Measurements from ENCODE around the gene PAK5. TPM values are rescaled to one million over a fixed set of nuclear protein-coding genes. Genes with fewer than 3 reads are reported as not detected.

Gene PAK5
- polyA plus RNA-seq, 1 of the 3 experiments (the other 2 are of a cell fraction) = 0.03 TPM

DNA sequence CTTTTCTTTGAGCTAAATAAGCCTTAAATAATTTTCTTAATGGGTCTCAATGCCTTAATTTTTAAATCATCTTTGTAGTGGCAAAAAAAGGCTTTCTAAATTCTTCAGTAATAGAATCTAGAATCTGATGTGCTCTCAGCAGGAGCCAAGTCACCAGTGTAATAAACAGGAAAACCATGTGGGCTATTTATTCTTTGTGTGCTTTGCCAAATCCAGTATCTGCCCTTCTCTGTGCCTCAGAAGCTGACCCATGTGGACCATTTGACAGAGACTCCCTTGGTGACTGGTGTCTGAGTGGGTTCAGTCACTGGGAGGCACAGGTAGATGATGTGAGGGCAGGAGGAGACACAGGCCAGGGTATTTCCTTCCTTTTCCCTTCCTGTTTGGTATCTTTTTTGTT is 152.9 kb downstream of the PAK5 start:
- H2AFZ ChIP-seq (ENCODE audit: low read depth) = no peak overlapping the region
- POLR2A ChIA-PET = no interaction called here

GRCh38 chr20:9685011-9685410 is 153.9 kb downstream of the PAK5 start:
- Histone ChIP-seq H3K4me2 (no peak overlapping the region), H3K4me1 (ENCODE audit: control insufficient read depth in 1 of 2, insufficient read depth in 2 of 2, low read depth in 1 of 2, low read length in 1 of 2) (no peaks in the 10 kb centered on the region), H3K27ac (ENCODE audit: low read depth in 2 of 2, low read length in 1 of 2) (no peak overlapping the region), H3K36me3 (replicated peaks in 1 of 2; ENCODE audit: control insufficient read depth in 1 of 2, insufficient read depth in 2 of 2, low read length in 1 of 2) (no peaks in the 10 kb centered on the region), H3K4me3 (ENCODE audit: low read depth in 2 of 2, low read length in 1 of 2) (no peak overlapping the region), H3K9ac (no peak overlapping the region), H2AFZ (ENCODE audit: low read depth) (no peak overlapping the region), H3K9me2 (no peaks in the 10 kb centered on the region), H3F3A (replicated peaks; ENCODE audit: insufficient read depth) (no peaks in the 10 kb centered on the region), H3K9me3 (no peaks in the 10 kb centered on the region), H4K20me1 (ENCODE audit: insufficient read depth) (no peaks in the 10 kb centered on the region), H3K27me3 (ENCODE audit: insufficient read depth) (no peaks in the 10 kb centered on the region), H3K79me2 (ENCODE audit: insufficient read depth) (no peaks in the 10 kb centered on the region)
- ChIA-PET CTCF (interaction anchor here (1.3 kb wide), 1 partner anchor 14 kb away, joined by 3 read pairs; no protein-coding TSS in a partner anchor), POLR2A (no interaction called here)
- no peak for DNase-seq
- TF ChIP-seq NFIC (IDR thresholded peaks at IDR 0.05; ENCODE audit: borderline replicate concordance) (no peak), REST (IDR thresholded peaks at IDR 0.05; ENCODE audit: low read depth, low read length) (no peak), GATA2 (CRISPR knock-in tag; IDR thresholded peaks at IDR 0.05) (no peak), CTCF (IDR thresholded peaks at IDR 0.05) (no peak), FOXM1 (IDR thresholded peaks at IDR 0.05; ENCODE audit: low read depth) (no peak), ZBTB33 (IDR thresholded peaks at IDR 0.05; ENCODE audit: borderline replicate concordance, low read depth) (no peak), RFX5 (IDR thresholded peaks at IDR 0.05; ENCODE audit: low read length) (no peak), ELF1 (IDR thresholded peaks at IDR 0.05) (no peak), FOSL2 (IDR thresholded peaks at IDR 0.05; ENCODE audit: borderline replicate concordance, low read depth) (no peak)
- TF ChIP-seq, protein P1, sequence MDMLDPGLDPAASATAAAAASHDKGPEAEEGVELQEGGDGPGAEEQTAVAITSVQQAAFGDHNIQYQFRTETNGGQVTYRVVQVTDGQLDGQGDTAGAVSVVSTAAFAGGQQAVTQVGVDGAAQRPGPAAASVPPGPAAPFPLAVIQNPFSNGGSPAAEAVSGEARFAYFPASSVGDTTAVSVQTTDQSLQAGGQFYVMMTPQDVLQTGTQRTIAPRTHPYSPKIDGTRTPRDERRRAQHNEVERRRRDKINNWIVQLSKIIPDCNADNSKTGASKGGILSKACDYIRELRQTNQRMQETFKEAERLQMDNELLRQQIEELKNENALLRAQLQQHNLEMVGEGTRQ (IDR thresholded peaks at IDR 0.05; ENCODE audit: borderline replicate concordance, low read depth, low read length) = no peak
- TF ChIP-seq, protein P2, sequence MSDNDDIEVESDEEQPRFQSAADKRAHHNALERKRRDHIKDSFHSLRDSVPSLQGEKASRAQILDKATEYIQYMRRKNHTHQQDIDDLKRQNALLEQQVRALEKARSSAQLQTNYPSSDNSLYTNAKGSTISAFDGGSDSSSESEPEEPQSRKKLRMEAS (IDR thresholded peaks at IDR 0.05; ENCODE audit: low read depth) = no peak
- TF ChIP-seq, protein P3, sequence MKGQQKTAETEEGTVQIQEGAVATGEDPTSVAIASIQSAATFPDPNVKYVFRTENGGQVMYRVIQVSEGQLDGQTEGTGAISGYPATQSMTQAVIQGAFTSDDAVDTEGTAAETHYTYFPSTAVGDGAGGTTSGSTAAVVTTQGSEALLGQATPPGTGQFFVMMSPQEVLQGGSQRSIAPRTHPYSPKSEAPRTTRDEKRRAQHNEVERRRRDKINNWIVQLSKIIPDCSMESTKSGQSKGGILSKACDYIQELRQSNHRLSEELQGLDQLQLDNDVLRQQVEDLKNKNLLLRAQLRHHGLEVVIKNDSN (IDR thresholded peaks at IDR 0.05; ENCODE audit: borderline replicate concordance, low read depth) = no peak
- TF ChIP-seq, protein P4, sequence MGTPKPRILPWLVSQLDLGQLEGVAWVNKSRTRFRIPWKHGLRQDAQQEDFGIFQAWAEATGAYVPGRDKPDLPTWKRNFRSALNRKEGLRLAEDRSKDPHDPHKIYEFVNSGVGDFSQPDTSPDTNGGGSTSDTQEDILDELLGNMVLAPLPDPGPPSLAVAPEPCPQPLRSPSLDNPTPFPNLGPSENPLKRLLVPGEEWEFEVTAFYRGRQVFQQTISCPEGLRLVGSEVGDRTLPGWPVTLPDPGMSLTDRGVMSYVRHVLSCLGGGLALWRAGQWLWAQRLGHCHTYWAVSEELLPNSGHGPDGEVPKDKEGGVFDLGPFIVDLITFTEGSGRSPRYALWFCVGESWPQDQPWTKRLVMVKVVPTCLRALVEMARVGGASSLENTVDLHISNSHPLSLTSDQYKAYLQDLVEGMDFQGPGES (IDR thresholded peaks at IDR 0.05; ENCODE audit: low read depth, low read length) = no peak
- TF ChIP-seq, protein P5, sequence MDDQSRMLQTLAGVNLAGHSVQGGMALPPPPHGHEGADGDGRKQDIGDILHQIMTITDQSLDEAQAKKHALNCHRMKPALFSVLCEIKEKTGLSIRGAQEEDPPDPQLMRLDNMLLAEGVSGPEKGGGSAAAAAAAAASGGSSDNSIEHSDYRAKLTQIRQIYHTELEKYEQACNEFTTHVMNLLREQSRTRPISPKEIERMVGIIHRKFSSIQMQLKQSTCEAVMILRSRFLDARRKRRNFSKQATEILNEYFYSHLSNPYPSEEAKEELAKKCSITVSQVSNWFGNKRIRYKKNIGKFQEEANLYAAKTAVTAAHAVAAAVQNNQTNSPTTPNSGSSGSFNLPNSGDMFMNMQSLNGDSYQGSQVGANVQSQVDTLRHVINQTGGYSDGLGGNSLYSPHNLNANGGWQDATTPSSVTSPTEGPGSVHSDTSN (IDR thresholded peaks at IDR 0.05) = no peak

More for the DNA sequence above, 152.9 kb downstream of the PAK5 start:
- DNase-seq = no peak
- H3K9me2 ChIP-seq = no peaks in the 10 kb centered on the region
- H4K20me1 ChIP-seq (ENCODE audit: insufficient read depth) = no peaks in the 10 kb centered on the region
- H3K79me2 ChIP-seq (ENCODE audit: insufficient read depth) = no peaks in the 10 kb centered on the region
- H3K27me3 ChIP-seq (ENCODE audit: insufficient read depth) = no peaks in the 10 kb centered on the region
- H3K4me1 ChIP-seq (ENCODE audit: control insufficient read depth in 1 of 2, insufficient read depth in 2 of 2, low read depth in 1 of 2, low read length in 1 of 2) = no peaks in the 10 kb centered on the region
- H3K4me2 ChIP-seq = no peak overlapping the region
- no peak overlapping the region for H3K4me3 ChIP-seq (ENCODE audit: low read depth in 2 of 2, low read length in 1 of 2)
- no peaks in the 10 kb centered on the region for H3K36me3 ChIP-seq (replicated peaks in 1 of 2; ENCODE audit: control insufficient read depth in 1 of 2, insufficient read depth in 2 of 2, low read length in 1 of 2)
- no peaks in the 10 kb centered on the region for H3K9me3 ChIP-seq
- no peaks in the 10 kb centered on the region for H3F3A ChIP-seq (replicated peaks; ENCODE audit: insufficient read depth)
- CTCF ChIA-PET = interaction anchor here (1.2 kb wide), 1 partner anchor 8 kb away, joined by 3 read pairs; no protein-coding TSS in a partner anchor
- no peak for TF ChIP-seq SIN3A (IDR thresholded peaks at IDR 0.05; ENCODE audit: borderline replicate concordance, low read depth, low read length)
- no peak for TF ChIP-seq FOSL2 (IDR thresholded peaks at IDR 0.05; ENCODE audit: borderline replicate concordance, low read depth)
- TF ChIP-seq EP300 (IDR thresholded peaks at IDR 0.05; ENCODE audit: borderline replicate concordance in 1 of 2, low read depth in 1 of 2, low read length in 1 of 2) = no peak
- TF ChIP-seq EZH2phosphoT487 (IDR thresholded peaks at IDR 0.05; ENCODE audit: borderline replicate concordance, low read depth) = no peak
- no peak overlapping the region for H3K27ac ChIP-seq (ENCODE audit: low read depth in 2 of 2, low read length in 1 of 2)
- no peak overlapping the region for H3K9ac ChIP-seq

All from SK-N-SH (cell line).